HG03442 (cell line): ENCODE results near the gene EXD3.

Source experiments
- ATAC-seq: cut with Tn5 transposase; IDR thresholded peaks from one replicate; pipeline ENCODE4 v1.9.1; 2021; ENCODE audit warnings: mild to moderate bottlenecking, moderate library complexity; ENCODE audit not compliant: unreplicated experiment

The EXD3 gene

DNA sequence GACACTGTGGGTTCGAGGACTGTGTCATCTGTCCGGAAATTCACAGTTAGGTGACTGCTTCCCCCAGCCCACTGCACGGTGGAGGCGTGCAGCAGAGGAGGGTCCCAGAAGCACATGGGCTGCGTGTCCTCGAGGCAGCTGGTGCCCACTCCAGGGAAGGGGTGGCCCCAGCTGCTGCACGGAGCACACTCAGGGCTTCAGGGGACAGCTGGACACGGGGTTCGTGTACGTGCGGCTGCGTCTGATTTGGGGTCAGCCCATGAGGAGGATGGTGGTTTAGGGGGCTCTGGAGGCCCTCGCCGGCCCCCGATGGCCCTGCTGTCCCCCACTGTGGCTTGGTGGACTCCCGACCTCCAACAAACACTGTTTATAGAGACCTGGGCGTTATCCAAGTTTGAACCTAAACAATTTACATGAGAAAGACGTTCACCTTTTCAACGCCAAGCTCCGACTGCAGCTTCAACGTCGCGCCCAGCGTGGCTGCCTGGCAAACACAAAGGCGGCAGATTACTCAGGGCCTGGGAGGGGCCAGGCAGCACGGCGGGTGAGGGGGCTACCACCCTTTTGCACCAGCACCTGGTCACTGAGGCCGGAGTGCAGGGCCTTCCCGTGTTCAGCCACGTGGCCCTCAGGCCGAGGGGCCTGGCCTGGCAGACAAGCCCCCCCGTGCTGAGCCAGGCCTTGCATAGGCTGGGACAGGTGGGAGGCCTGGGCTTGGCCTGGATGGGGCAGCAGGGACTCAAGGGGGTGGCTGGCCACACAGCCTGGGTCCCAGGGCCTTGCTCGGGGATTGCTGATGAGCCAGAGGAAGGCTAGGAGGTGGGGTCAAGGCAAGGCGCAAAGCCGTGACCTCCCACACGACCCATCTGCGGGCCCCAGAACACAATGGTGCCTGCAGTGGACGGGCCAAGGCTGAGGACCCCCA is 55.2 kb downstream of the EXD3 start:
- no peak for ATAC-seq

DNA sequence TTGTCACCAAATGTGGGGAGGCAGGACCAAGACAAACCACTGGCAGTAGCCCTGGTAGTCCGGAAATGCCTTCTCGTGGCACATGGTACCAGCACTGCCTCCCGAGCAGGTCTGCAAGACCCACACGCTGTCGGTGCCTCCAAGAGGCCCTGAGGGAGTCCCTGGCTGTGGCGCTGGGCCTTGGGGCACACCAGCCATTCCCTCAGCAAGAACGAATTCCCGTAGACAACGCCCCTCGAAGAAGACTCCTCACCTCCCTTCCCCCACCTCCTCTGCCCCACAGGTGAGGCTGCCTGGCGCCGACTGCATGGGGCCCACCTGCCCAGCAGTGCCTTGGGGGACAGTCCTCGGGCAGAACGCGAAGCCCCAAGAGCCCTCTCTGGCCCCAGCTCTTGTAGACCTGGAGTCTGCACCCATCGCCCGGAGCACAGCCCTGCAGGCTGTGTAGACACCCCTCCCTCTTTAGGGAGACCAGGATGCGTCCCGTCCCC is 56.0 kb downstream of the EXD3 start:
- no peak for ATAC-seq

DNA sequence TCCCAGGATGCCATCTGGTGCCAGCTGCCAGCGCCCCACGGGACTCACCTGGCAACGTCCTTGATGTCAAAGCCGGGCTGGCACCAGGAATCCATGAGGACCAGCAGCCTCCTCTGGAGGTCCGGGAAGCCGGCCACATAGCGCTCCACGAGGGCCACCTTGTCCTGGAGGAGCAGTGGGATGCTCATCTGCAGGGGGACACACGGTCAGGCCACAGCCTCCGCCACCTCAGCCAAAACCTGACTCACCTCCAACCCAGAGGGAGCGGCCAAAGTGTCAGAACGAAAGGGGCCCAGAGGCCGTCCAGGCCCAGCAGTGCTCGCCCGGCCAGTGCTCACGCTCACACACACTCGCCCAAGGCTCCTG is 56.5 kb downstream of the EXD3 start:
- ATAC-seq, result no peak

DNA sequence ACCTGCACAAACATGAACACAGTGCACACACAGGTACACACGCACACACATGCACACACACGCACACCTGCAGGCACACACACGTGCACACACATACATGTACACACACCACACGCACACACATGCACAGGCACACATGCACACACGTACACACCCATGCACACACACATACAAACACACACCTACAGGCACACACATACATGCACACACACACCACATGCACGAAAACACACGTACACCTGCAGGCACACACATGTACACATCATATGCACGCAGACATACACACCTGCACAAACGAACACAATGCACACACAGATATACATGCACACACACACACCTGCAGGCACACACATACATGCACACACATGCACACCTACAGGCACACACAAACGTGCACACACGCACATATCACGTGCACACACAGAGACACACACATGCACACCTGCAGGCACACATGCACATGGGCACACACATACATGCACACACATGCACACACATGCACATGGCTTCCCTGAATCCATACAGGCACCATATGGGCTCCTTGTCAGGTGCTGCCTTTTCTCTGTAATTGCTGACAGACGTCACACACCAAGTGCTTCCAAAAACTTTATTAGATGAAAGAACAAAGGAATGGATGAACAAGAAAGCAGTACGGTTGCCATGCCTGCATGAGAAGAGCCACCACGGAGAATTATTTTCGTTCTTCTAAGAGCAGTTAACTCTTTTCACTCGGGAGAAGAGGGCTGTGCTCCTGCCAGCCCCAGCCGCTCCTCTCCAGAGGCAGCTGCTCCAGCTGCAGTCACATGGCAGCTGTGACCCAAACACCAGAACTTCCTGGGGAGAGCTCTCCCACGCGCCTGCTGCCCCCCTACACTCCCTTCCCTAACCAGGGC is 57.2 kb downstream of the EXD3 start:
- ATAC-seq, result no peak

DNA sequence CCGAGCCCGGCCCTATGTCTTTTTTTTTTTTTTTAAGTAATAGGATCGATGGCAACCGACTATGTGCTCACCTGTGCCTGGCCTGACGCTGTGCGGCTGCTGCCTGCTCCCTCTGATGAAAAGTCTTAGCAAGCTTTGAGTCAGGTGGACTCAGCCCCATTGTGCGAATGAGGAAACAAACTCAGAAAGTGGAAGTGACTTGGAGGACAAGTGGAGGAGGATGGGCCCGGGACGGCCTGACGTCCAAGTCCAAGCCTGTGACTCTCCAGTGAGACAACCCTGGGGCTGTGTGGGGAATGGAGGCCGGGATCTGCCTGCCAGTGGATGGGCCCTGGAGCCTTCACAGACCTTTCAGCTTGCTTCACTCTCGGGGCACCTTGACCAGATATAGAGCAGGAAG is 57.9 kb downstream of the EXD3 start:
- ATAC-seq, result no peak

DNA sequence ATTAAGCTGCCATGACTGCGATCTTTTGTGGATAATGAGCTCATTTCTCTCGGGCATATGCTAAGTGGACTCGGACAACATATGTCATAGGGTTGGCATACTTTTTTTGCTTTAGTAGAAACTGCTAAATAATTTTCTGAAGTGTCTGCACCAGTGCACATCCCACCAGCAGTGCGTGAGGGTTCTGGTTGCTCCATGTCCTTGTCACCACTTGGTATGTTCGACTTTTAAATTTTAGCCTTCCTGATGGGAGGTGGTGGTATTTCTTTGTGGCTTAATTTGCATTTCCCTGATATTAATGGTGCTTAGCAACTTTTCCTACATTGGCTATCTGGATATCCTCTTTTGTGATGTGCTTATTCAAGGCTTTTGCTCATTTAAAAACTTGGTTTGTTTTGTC is 63.1 kb downstream of the EXD3 start:
- ATAC-seq, result no peak

DNA sequence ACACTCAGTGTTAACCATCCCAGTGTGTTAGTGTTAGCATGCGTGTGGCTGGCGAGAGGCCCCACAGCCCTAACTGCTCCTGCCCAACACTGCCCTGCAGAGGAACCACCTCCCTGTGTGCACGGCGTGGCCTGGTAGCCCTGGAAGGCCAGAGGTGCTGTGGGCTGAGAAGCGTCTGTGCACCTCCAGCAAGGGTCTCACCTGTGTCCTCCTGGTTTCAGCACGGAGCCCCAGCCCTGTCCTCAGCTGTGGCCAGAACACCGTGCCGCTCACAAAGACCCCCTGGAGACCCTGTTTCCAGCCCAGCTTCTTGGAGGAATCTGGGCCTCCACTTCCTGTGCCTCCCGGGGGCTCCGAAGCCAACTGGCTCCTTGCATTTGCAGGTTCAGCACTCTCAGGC is 64.8 kb downstream of the EXD3 start:
- ATAC-seq, result no peak

DNA sequence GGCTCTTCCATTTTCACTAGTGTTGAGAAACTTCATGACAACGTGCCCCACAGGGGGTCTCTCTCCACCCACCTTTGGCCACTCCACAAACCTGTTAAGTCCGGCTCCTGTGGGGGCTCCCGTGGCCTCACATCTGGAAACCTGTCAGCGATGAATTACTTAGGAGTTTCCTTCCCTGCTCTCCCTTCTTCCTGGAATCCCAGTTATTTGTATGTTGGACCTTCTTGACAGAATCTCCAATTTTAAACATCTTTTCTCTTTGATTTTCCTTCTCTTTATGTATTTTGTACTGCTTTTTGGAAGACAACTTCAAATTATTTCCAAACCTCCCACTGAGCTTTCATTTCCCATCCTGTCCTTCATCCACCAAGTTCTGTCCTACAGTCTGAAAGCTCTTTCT is 65.8 kb downstream of the EXD3 start:
- no peak for ATAC-seq

DNA sequence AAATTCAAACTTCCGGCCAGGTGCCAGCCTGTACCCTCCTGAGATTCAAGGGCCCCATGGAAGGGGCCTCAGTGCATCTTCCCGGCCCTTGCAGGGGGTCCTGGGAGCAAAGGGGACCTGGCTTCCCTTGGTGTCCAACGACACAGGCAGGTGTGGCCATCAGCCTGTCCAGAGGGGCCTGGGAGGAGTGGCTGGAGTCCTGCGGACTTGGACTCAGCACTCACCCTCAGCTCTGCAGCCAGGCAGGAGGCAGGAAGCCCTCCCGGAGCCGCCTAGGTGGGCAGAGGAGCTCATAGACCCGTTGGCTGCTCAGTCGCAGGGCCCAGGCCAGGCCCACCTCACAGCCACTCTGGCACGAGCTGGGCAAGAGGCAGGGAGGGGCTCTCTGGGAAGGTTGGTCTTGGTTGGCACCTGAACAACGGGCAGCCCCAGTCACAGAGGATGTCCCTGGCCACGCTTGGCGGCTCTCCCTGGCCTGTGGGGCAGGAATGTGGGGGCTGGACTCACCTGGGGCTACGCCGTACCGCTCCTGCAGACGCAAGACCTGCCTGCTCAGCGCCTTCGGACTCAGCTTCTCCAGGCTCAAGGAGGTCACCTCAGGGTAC is 67.1 kb downstream of the EXD3 start:
- no peak for ATAC-seq

DNA sequence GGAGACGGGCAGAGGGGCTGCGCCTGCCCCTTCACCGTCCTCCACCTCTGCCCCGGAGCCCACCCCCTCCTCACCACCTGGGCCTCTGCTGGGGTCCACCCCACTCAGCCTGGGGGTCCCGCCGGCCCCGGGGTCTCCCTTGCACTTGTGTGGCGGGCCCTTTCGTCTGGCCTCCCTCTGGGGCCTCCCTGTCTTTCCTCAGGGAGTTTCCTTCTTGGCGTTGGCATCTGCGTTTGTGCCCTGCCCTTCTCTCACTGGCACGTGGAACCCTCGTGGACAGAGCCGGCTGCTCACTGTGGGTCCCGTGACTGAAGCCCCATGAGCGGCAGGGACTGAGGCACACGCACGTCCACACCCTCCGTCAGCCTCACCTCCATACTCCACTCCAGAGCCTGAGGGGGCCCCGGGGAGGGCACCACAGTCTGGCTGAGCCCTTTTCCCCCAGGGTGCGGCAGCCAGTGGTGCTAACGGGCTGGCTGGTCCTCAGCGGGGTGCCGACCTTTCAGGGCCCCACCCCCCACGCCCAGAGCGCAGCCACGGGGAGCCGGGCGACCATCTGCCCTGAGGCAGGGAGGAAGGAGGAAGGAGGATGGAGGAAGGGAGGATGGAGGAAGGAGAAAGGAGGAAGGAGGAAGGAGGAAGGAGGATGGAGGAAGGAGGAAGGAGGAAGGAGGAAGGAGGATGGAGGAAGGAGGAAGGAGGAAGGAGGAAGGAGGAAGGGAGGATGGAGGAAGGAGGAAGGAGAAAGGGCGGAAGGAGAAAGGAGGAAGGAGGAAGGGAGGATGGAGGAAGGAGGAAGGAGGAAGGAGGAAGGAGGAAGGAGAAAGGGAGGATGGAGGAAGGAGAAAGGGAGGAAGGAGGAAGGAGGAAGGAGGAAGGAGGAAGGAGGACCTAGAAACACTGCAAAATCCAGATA is 67.9 kb downstream of the EXD3 start:
- no peak for ATAC-seq

DNA sequence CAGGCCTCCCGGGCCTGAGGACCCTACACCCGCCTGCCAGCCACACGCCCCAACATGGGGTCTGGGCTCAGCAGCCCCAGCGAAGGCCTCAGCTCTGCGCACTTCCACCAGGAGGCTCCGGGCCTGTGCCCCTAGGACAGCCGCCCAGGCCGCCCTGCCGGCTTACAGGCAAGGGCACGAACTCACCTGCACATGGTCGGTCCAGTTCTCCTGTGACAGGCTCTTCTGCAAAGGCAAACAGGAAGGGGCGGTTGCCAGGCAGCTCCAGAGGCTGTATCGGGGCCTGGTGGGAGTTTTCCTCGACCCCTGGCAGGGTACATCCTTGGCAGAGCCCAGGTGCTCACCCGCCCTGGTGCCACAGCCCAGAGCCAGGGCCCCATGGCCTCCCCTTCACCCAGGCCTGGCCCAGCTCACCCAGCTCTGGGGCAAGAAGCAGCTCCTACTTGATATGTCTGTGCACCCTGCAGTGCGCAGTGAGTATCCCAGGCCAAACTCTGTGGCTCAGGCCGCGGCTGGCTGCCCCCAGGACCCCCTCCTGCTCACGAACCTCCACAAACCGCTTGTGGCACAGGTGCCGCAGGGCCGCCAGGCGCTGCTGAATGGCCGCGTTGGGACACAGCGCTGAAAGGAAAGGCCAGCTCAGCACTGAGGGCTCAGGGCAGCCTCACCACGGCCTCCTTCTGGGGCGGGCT is 68.7 kb downstream of the EXD3 start:
- no peak for ATAC-seq

DNA sequence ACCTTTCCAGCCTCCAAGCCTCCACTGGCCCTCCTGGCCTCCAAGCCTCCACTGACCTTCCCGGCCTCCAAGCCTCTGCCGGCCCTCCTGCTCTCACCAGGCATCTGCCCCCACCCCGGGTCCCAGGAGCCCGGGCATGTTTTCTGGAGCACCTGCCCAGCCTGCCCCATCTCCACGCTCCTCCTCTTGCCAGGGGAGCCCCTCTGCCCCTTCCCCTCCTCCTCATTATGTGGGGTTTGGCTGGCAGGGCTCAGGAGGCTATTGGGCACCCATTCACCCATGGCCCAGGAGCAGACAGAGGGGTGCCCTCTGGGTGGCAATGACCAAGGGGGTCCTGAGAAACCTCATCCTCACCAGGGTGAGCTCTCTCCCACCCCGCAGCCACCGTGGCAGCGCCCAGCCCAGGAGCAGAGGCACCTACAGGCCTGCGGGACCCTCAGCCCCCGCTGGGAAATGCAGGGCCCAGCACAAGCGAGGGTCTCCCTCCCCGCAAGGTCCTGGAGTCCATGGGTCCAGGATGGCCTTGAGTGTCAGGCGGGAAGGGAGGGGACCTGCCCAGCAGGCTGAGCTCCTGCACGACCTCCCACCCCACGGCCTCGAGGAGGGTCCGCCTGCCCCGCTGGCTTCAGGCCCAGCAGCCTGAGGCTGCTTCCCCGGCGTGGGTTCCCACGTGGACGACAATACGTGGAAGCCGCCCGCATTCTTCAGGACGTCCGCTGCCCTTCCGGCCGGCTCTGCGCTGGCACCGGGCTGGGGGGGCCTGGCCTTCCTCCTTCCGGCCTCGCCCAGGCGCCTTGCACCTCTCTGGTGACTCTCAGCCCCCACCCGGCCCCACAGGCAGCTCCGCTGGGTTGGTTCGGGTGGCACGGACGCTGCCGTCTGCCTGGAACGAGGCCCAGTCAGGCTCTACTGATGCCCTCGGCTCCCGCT is 69.5 kb downstream of the EXD3 start:
- no peak for ATAC-seq

DNA sequence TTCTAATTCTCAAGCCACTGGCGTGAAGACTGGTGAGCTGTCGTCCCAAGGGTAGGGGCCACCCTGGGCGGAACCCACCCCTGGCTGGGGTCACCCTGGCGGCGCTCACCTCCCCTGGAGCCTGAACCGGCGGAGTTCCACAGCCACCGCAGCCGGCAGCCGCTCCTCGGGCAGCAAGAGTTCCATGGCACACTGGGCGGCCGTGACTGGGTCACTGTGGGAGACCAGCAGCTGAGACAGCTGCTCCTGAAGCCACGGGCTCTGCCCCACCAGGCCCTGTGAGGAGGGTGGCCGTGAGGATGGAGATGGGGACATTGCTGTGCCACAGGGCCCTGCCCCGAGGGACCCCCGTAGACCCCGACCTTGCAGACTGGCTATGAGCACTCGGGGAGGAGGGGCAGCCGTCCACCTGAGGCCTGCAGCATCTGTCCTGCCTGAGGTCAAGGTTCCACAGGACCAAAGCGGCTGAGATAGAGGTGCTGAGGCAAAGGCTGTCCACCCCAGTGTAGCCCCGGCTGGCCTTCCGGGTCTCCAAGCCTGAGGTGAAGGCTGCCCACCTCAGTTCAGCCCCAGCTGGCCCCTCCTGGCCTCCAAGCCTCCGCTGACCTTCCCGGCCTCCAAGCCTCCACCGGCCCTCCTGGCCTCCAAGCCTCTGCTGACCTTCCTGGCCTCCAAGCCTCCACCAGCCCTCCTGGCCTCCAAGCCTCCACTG is 70.3 kb downstream of the EXD3 start:
- ATAC-seq, result no peak

DNA sequence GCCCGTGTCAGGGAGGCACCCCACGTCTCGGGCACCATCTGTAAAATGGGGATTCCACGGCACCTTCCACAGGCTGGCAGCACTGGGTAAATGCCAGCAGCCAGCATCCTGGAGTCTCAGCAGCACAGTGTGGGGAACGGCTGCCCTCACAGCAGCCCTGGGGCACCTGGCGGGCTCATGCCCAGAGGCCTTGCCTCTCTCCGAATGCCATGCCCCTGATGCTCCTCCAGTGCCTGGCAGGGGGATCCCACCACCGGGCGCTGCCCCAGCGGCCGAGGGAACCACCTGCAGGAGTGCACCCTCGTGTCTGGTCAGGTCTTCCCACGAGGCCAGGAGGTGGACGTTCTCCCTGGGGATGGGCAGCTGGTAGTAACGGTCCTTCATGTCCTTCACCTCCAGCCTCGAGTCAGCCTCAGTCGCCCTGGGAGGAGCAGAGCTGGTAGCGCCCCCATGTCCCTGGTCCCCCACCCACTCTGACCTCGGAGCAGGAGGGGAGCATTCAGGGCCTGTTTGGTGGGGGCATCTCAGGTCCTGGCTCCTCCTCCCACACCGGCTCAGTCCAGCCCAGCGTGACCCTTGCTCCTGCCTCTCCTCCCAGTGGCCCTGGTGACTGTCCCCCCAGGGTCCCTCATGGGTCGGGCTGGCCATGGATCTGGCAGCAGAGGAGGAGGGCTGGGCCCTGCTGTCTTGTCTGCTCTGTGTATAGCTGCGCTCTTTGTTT is 71.0 kb downstream of the EXD3 start:
- ATAC-seq, result no peak

DNA sequence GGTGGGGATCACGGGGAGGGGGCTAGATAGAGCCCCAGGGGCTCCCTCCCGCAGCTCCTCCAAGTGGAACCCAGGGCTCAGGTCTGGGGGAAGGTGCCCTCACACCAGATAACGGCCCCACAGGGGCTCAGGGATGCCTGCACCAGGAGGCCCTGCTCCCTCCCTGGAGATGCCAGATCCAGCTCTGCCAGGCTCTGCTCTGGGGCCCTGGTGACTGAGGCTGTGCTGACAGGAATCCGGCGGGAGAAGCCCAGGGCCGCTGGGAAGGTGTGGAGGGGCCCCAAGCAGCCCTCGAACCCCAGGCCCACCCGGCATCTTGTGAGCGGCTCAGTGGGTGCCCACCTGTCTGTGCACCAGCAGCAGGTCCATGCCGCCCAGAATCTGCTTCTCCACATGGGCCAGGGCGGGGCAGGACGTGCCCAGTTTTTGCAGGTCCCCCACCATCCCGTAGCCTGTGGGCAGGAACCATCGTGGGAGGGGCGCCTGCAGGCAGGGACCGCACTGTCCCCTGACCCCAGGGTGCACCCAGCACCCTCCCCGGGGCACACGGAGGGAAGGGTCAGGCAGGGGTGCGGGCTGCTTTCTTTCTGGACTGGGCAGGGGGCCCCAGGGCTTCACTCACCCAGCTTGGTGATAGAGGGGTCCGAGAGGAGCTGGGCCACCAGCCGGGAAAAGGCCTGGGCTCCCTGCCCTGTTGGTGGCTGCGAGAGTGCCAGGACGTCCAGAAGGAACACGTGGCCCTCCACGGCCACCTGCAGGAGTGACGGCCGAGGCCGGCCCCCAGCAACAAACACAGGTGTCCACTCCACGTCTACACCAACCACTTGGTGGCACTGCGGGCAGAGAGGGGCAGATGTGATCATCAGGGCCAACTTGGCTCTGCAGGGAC is 72.0 kb downstream of the EXD3 start:
- ATAC-seq, result no peak

DNA sequence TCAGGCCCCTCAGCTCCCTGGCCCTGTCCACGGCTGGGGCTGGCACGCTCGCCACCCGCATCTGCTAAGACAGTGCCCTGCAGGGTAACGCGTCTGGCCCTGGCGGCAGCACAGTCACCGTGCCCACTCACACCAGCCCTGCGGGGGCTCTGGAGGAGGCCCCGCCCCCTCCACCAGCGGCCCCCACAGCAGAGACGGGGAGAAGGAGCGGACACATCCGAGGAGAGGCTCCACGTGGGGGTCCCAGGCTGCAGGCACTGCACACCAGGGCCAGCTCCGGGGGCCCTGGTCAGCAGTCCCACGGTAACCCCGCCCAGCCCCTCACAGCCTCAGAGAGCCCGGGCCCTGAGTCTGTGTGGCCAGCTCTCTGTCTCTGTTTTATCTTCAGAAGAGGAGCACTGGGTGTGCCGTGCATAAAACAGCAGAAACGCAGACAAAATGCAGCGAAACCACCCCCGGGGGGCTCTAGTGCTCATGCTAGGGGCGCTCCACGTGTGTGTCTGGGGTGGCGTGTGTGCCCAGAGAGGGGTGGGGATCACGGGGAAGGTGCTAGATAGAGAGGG is 73.4 kb downstream of the EXD3 start:
- no peak for ATAC-seq
